Ascending aorta (tissue), 2 donors: ENCODE data around the gene OR10H5. TPM values are rescaled to one million over a fixed set of nuclear protein-coding genes. Genes with fewer than 3 reads are reported as not detected.
"Not testable (repeated sequence)": the region's sequence is repeated elsewhere in the genome, so short reads cannot be mapped to it uniquely, and the experiment has no call there.

ENCODE experiments used
- DNase-seq, 2 donors: peaks; one replicate each; pipeline ENCODE4 v3.0.0-alpha.2; 2019; ENCODE audit warnings: low spot score in 2 of 2
- H3K27ac ChIP-seq, 2 donors: fragments of 200-600 bp; sonication (generic); one replicate each; pipeline ENCODE4 v1.5.1; 2016 to 2017; ENCODE audit warnings: mild to moderate bottlenecking in 1 of 2
- H3K27me3 ChIP-seq: fragments of 200-600 bp; sonication (generic); one replicate; pipeline ENCODE4 v1.5.1; 2017
- H3K36me3 ChIP-seq, 2 donors: fragments of 200-600 bp; sonication (generic); one replicate each; pipeline ENCODE4 v1.5.1; 2016
- H3K4me1 ChIP-seq, 2 donors: fragments of 200-600 bp; sonication (generic); one replicate each; pipeline ENCODE4 v1.5.1; 2016 to 2017; ENCODE audit warnings: mild to moderate bottlenecking in 1 of 2
- H3K4me3 ChIP-seq, 2 donors: fragments of 200-600 bp; sonication (generic); one replicate each; pipeline ENCODE4 v1.5.1; 2016 to 2017; ENCODE audit warnings: mild to moderate bottlenecking in 1 of 2
- H3K9me3 ChIP-seq, 2 donors: fragments of 200-600 bp; sonication (generic); one replicate each; pipeline ENCODE4 v1.5.1; 2016
- CTCF ChIP-seq, 3 experiments: fragments of 200-600 bp in 2 of 3; fragments of 450-650 bp in 1 of 3; sonication (generic) in 2 of 3; IDR thresholded peaks; one replicate each; pipeline ENCODE4 v1.5.1; 2016 to 2019; ENCODE audit warnings: antibody characterized with exemption in 3 of 3, mild to moderate bottlenecking in 1 of 3, moderate library complexity in 1 of 3
- intact Hi-C: fragments of 100-400 bp; cut with DNase I; formaldehyde crosslinking; loops from one replicate; pipeline ENCODE4 v1.15.1; 2023
- total RNA-seq: library from RNA; depleted of rRNA; stranded (reverse); fragments of >200 nt; gene quantifications from one replicate; pipeline ENCODE4 v1.1.0, GENCODE V29; 2016

The OR10H5 gene
- total RNA-seq, 1 donor from 2014 or later, result not detected

- H3K27me3 ChIP-seq, result no peaks in the 10 kb centered on the region
- no peak for TF ChIP-seq CTCF (IDR thresholded peaks at IDR 0.05)
- H3K4me3 ChIP-seq, result no peak overlapping the region
- no peaks in the 10 kb centered on the region for H3K36me3 ChIP-seq
- H3K27ac ChIP-seq, result no peak overlapping the region
- intact Hi-C loops, result loop anchor here (5.0 kb wide), 1 partner anchor 53 kb away; no protein-coding TSS in a partner anchor
- no peak for DNase-seq
- H3K4me1 ChIP-seq, result no peaks in the 10 kb centered on the region
- H3K9me3 ChIP-seq, result no peaks in the 10 kb centered on the region
These were observed 26.5 kb downstream of the OR10H5 start for GRCh38 chr19:15813916-15814315.

GRCh38 chr19:15815306-15815705, 27.8 kb downstream of the OR10H5 start, which contains the start of gene OR10H1:
OR10H1 (minus strand) TSS chr19:15815664; CDS start chr19:15808037, 7,627 bp downstream.
- Histone ChIP-seq H3K27me3 (no peaks in the 10 kb centered on the region), H3K27ac (no peak within 1 kb of the TSS), H3K9me3 (no peaks in the 10 kb centered on the region), H3K4me3 (no peak within 1 kb of the TSS), H3K4me1 (no peaks in the 10 kb centered on the region), H3K36me3 (no peaks in the 10 kb centered on the region)
- TF ChIP-seq CTCF (IDR thresholded peaks at IDR 0.05), result no peak
- intact Hi-C loops, result no loop called here
- DNase-seq, result no peak

GRCh38 chr19:15820646-15821045, 33.2 kb downstream of the OR10H5 start:
- H3K27me3 ChIP-seq, result no peaks in the 10 kb centered on the region
- H3K4me3 ChIP-seq, result no peak overlapping the region
- no peaks in the 10 kb centered on the region for H3K9me3 ChIP-seq
- intact Hi-C loops, result no loop called here
- DNase-seq, result no peak
- TF ChIP-seq CTCF (IDR thresholded peaks at IDR 0.05), result no peak
- H3K27ac ChIP-seq, result no peak overlapping the region
- H3K4me1 ChIP-seq, result no peaks in the 10 kb centered on the region
- H3K36me3 ChIP-seq, result no peaks in the 10 kb centered on the region

GRCh38 chr19:15825753-15826152, 38.3 kb downstream of the OR10H5 start:
- TF ChIP-seq CTCF (IDR thresholded peaks at IDR 0.05), result no peak
- no peak overlapping the region for H3K4me3 ChIP-seq
- no peaks in the 10 kb centered on the region for H3K9me3 ChIP-seq
- H3K36me3 ChIP-seq, result no peaks in the 10 kb centered on the region
- no peaks in the 10 kb centered on the region for H3K27me3 ChIP-seq
- no peak for DNase-seq
- intact Hi-C loops, result no loop called here
- no peaks in the 10 kb centered on the region for H3K4me1 ChIP-seq
- no peak overlapping the region for H3K27ac ChIP-seq

- no peaks in the 10 kb centered on the region for H3K27me3 ChIP-seq
- no peak for DNase-seq
- H3K27ac ChIP-seq, result no peak overlapping the region
- no peak for TF ChIP-seq CTCF (IDR thresholded peaks at IDR 0.05)
- no peaks in the 10 kb centered on the region for H3K9me3 ChIP-seq
- H3K4me3 ChIP-seq, result no peak overlapping the region
- no peaks in the 10 kb centered on the region for H3K4me1 ChIP-seq
- H3K36me3 ChIP-seq, result no peaks in the 10 kb centered on the region
- intact Hi-C loops, result no loop called here
These were observed 40.7 kb downstream of the OR10H5 start for GRCh38 chr19:15828121-15828610.

- H3K9me3 ChIP-seq, H3K27ac ChIP-seq, H3K4me1 ChIP-seq, H3K27me3 ChIP-seq, H3K36me3 ChIP-seq, H3K4me3 ChIP-seq, DNase-seq, intact Hi-C loops: not testable (repeated sequence)
These were observed 41.3 kb downstream of the OR10H5 start for GRCh38 chr19:15828611-15829305.
